Non-pigmented ciliary epithelial cell (primary cell): ENCODE data around the gene OGA.

Experiments
- DNase-seq: peaks from one replicate; pipeline ENCODE4 v3.0.0-alpha.2; 2010; ENCODE audit warnings: low read depth

Gene OGA

DNA sequence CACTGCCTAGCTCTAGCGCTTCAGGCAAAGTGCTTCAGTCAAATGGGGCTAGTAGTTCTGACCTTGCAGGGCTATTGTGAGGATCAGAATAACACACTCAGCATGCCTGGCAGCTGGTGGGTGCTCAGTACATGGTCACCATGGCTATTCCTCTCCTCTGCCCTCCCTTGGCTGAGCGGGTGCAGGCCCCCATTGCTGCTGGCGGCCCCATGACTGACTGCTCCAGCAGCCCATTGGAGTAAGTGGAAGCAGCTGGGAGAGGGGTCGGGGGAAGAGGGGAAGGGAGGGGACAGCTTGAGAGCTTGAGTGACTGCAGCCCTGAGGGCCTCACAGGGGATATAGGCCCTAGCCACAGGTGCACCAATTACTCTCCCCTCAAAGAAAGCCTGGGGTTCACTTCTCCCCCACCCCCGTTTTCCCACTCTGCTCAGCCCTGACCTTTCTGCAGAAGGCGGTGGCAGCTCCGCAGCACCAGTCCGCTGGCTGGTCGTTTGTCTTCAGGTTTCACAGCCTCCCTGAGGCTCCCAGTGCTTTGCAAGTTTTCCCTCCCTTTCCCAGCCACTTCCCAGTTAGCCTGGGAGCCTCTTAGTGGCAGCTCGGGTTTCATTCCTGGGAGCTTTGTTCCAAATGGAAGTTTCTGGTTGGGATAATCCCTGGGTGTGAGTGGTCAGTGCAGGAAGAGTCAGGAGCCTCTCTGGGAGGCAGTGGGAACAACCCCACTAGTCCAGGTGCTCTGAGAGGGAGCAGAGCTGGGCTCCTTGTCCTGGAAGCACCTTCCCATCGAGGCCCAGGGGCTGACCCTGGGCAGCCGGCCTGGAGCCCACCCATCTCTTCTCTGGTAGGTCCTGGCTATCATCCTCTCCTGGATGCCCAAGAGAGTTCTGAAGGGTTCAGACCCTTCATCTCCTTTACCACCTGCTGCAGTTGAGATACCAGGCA is 58.7 kb downstream of the OGA start:
- no peak for DNase-seq

DNA sequence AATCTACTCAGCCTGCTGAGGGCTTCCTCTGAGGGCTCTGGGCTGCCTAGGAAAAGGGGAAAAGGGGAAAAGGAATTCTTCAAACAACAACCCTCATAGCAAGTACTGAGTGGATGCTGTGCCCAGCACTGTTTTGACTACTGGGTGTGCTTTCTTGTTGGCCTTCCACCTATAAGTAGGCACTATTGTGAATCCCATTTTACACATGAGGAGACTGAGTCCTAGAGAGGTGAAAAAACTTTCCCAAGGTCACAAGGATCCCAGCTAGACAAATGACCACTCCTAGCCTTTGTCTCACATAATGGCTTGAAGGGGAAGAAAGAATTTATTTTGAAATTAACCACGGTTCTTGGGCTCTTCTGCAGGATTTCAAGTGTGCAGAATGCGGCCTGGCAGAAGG is 59.4 kb downstream of the OGA start:
- no peak for DNase-seq

- no peak for DNase-seq
Observed at GRCh38 chr10:101752241-101752640, 66.0 kb downstream of the OGA start.

DNA sequence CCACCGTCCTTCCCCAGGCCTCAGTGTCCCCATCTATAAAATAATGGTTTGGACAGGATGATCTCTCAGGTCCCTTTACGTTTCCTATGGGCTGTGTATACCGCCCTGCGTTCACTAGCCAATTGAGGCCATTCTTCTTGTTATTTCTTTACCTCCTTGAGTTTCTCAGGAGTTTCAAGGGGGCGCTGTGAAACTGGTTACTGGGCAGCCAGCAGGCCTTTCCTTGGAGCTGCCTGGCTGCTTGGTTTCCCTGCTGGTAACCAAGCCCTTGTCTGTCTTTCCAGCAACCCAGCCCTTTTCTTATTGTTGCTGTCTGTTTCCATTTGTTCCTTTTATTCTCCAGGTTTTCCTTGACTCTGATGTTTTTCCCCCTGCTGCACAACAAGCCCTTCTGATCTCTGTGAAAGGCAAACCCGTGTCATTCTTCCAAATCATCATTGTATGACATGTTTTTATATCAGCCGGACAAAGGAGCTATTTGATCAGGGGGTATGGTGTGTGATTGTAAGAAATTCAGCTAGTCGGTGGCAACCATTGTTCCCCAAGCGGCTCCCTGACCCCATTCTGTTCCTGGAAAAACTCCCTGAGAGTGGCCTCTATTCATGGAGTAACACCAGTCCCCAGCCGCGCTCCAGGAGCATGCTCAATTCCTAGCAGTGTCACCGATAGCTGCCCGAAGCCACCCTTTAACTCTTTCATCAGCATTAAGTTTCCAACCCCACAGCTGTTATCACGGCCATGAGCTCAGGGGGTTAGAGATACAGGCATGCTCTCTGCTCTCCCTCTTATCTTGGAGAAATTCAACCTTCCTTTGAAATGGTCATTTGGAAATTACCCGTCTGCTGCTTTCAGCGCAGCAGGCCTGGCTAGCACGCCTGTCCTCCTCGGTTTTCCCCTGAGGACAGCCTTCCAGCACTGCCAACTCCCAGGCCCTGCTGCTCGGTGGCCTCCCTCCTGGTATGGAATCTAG is 68.9 kb downstream of the OGA start:
- no peak for DNase-seq

- no peak for DNase-seq
Observed at GRCh38 chr10:101748496-101748895, 69.7 kb downstream of the OGA start.

DNA sequence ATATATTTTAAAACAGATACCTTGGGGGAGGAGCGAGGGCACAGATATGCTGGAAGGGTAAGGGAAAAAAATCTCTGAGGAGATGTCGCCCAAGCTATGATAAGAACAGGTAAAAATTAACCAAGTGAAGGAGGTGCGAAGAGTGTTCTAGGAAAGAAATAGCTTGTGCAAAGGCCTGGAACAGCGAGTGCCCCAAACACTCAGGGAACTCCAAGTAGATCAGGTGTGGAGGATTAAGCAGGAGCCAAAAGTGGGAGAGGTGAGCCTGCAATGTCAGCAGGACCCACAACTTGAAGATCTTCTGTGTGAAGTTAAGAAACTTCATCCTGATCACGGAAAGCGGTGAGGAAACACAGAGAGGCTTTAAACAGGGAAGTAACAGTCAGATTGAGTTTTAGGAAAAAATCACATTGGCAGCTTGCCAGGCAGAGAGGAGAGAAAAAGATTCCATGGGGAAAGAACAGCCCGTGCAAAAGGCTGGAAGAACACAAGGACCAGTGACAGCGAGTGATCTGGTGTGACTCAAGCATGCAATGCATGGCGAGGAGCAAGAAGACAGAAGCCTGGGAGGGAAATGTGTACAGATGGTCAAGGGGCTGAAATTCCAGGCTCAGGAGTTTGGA is 73.1 kb downstream of the OGA start:
- no peak for DNase-seq

GRCh38 chr10:101744267-101744666 is 74.0 kb downstream of the OGA start:
- DNase-seq, result no peak

DNA sequence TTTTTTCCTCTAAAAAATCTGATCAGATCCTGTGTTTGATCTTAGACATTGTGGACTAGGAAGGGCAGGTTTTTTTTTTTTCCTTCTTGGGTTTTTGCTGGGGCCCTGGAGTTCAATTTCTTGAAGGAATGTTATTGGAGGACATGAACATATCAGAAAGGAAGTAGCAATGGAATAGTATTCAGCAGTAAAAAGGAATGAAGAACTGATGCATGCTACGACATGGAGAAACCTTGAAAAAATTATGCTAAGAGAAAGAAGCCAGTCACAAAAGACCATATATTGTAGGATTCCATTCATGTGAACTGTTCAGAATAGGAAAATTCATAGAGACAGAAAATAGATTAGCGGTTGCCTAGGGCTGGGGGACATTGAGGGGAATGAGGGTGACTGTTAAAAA is 76.3 kb downstream of the OGA start:
- DNase-seq, result no peak

DNA sequence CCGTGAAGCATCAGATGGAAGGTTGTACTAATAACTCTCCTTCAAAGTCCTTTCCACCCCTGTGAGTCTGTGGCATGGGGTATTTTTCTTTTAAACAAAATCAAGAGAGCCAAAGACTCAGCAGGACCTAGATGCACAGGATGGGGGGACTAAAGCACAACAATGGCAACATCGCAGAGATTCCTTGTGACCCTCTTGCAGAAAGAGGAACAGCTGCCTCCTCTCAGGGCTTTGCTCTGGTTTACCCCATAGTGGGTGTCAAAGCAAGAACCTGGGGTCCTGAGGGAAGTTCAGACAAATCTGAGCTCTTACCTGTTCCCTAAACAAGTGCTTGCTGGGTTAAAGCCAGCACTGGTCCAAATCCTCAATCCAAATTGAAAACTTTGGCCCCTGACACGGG is 81.6 kb downstream of the OGA start:
- no peak for DNase-seq
